Mammary epithelial cell (primary cell): ENCODE results near the gene CPSF3.

Source experiments
- CTCF ChIP-seq, 2 donors: IDR thresholded peaks in 1 of 2; conservative IDR thresholded peaks in 1 of 2; 2 replicates each; pipeline ENCODE4 v1.5.1; 2011 to 2012; ENCODE audit warnings: inconsistent platforms in 2 of 2, low read length in 2 of 2, mild to moderate bottlenecking in 2 of 2, control low read depth in 1 of 2, low read depth in 1 of 2; ENCODE audit not compliant: insufficient read depth in 1 of 2; ENCODE audit errors: extremely low read depth in 1 of 2
- EZH2 ChIP-seq: IDR thresholded peaks from 2 replicates; pipeline ENCODE4 v1.6.1; 2012; ENCODE audit warnings: low read length, inconsistent platforms, borderline replicate concordance

GRCh38 chr2:9390991-9391390 lies 32.5 kb upstream of the CPSF3 start:
- TF ChIP-seq CTCF (conservative IDR thresholded peaks at IDR 0.05 in 1 of 2, IDR thresholded peaks at IDR 0.05 in 1 of 2; ENCODE audit: extremely low read depth in 1 of 2, insufficient read depth in 1 of 2, low read depth in 1 of 2, low read length in 2 of 2), result no peak
- TF ChIP-seq EZH2, result no peak
